Measurements from ENCODE around the gene PCLO.
A peak's percentile ranks its signal among the peaks of the same experiment; 100 is the strongest.
"Not testable (repeated sequence)": the region's sequence is repeated elsewhere in the genome, so short reads cannot be mapped to it uniquely, and the experiment has no call there.

Gene PCLO

GRCh38 chr7:83036130-83036529 lies 126.6 kb downstream of the PCLO start:
- DNase-seq, result no peak

GRCh38 chr7:83032195-83032594 lies 130.5 kb downstream of the PCLO start:
- DNase-seq, result no peak

GRCh38 chr7:83023817-83024665 lies 138.6 kb downstream of the PCLO start:
- DNase-seq, result not testable (repeated sequence)

GRCh38 chr7:83021032-83021431 lies 141.7 kb downstream of the PCLO start:
- DNase-seq, result no peak

- no peak for DNase-seq
These were observed 142.5 kb downstream of the PCLO start for GRCh38 chr7:83020161-83020560.

- DNase-seq, result no peak
These were observed 146.8 kb downstream of the PCLO start for GRCh38 chr7:83015916-83016315.

- no peak for DNase-seq
These were observed 148.1 kb downstream of the PCLO start for GRCh38 chr7:83014546-83014945.

- DNase-seq, result peak; percentile 10
These were observed 150.7 kb downstream of the PCLO start for GRCh38 chr7:83011954-83012353.

- DNase-seq, result peak; percentile 51
These were observed 157.3 kb downstream of the PCLO start for GRCh38 chr7:83005410-83005809.

- peak; percentile 27 for DNase-seq
These were observed 161.2 kb downstream of the PCLO start for GRCh38 chr7:83001362-83002040.

- DNase-seq, result no peak
These were observed 164.2 kb downstream of the PCLO start for GRCh38 chr7:82998436-82998835.

- DNase-seq, result peak; percentile 79
These were observed 177.4 kb downstream of the PCLO start for GRCh38 chr7:82985144-82985802.

GRCh38 chr7:82980130-82980788 lies 182.4 kb downstream of the PCLO start:
- DNase-seq, result no peak

- DNase-seq, result no peak
These were observed 186.7 kb downstream of the PCLO start for GRCh38 chr7:82975811-82976468.

- DNase-seq, result no peak
These were observed 190.5 kb downstream of the PCLO start for GRCh38 chr7:82972135-82972534.

GRCh38 chr7:82965088-82966036 lies 197.3 kb downstream of the PCLO start:
- DNase-seq, result peak; percentile 54

- peak; percentile 90 for DNase-seq
These were observed 198.4 kb downstream of the PCLO start for GRCh38 chr7:82964150-82964882.

GRCh38 chr7:82961240-82961639 lies 201.4 kb downstream of the PCLO start:
- no peak for DNase-seq

GRCh38 chr7:82959528-82959927 lies 203.2 kb downstream of the PCLO start:
- no peak for DNase-seq

GRCh38 chr7:82957521-82957920 lies 205.2 kb downstream of the PCLO start:
- DNase-seq, result no peak
